Frontal cortex (tissue), 4 donors: ENCODE measurements around the gene MRPL43. TPM values are rescaled to one million over a fixed set of nuclear protein-coding genes. Genes with fewer than 3 reads are reported as not detected.
"Not testable (repeated sequence)": the region's sequence is repeated elsewhere in the genome, so short reads cannot be mapped to it uniquely, and the experiment has no call there.

Experiments
- DNase-seq, 2 donors: peaks; one replicate each; pipeline ENCODE4 v3.0.0; 2012; ENCODE audit warnings: low spot score in 2 of 2
- FAIRE-seq: peaks from 2 replicates; lab custom pipeline; 2012; peaks lifted over from hg19 to GRCh38; lab: Jason Lieb, UNC
- total RNA-seq: library from RNA; depleted of rRNA; stranded (reverse); fragments of >200 nt; gene quantifications from one replicate; pipeline ENCODE4 v1.2.3, GENCODE V29; 2014
- donor health status: control.
- donor health status: control.
- donor health status: control.

The MRPL43 gene
- total RNA-seq = 35.5 TPM

DNA sequence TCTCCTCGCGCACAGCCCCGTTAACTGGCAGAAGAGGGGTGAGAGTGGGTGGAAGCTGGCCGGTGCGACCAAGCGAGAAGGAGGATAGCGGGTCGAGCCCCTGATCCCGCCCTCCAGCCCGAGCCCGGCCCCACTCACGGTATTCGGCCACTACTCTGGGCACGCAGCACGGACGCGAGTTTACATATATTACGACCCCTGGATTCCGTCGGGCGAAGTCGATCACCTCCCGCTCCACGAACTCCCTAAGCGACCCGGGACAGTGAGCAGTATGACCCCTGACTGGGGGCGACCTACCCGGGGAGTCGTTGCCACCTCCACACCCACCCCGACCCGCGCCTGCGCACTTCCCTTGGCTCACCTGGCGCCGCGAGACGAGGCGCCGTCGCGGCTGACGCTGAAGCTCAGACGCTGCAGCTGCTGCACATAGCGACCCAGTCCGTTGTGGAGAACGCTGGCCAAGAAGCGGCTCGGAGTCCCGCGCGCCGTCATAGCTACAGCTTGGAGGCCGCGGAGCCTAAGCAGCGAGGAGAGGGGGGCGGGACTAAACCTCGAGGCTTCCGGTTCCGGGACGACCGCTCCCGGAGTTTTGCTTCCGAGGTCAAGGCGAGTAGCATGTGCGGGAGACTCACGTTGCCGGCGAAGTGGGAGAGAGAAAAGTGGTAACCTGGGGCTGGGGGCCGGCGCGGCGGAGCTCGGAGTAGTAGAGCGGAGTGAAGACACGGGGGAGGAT, at the start of gene MRPL43, which contains the start of gene TWNK:
Gene MRPL43 (minus strand): TSS at position 546 of the 733 bp plus-strand sequence. CDS start 54 bp downstream, at position 492.
Gene TWNK (plus strand): TSS at position 592 of the 733 bp plus-strand sequence. CDS start 668 bp downstream, outside the sequence.
- FAIRE-seq (no peak), DNase-seq (peak; percentile 85 to 94)

DNA sequence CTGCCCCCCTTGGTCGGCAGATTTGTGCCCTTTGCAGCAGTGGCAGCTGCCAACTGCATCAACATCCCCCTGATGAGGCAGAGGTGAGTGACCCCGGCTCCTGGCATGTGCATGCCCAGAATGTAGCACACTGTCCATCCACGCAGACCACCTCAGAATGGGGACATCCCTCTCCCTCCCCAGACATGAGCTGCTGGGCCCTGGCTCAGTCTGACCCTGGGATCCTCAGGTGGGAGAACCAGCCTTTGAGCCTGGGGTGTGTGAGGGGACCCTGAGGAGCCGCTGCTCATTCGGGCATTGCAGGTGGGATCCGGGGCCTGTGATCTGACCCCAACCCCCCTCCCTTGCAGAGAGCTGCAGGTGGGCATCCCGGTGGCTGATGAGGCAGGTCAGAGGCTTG, 49.4 kb upstream of the MRPL43 start:
- FAIRE-seq (no peak), DNase-seq (no peak)

DNA sequence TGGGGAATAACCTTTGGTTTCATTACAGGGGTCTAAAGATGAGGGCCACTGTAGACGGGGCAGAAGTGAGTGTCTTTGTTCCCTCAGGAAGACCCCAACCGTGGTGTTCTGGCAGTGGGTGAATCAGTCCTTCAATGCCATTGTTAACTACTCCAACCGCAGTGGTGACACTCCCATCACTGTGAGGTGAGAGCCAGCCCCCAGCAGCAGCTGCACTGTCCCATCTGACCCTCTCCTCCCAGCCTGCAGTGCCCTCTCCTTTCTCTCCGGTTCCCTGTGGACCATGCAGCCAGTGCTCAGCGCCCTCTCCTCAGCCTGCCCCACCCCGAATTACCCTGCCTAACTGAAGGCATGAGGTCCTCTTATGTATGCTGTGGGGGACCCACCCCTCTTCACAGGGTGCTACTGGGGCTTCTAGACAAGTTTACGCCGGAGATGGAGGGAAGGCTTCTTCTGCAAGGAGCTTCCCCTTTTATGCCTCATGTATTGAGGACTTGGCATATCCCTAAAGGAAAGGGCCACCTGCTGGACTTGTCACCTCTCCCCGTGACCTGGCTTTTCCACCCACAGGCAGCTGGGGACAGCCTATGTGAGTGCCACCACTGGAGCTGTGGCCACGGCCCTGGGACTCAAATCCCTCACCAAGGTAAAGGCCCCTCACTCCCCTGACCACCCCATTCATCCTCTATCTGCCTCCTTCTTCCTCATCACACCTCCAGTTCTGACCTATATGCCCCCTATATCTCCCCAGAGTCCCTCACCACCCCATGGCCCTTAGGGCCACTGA, 48.8 kb upstream of the MRPL43 start:
- DNase-seq (no peak), FAIRE-seq (no peak)

DNA sequence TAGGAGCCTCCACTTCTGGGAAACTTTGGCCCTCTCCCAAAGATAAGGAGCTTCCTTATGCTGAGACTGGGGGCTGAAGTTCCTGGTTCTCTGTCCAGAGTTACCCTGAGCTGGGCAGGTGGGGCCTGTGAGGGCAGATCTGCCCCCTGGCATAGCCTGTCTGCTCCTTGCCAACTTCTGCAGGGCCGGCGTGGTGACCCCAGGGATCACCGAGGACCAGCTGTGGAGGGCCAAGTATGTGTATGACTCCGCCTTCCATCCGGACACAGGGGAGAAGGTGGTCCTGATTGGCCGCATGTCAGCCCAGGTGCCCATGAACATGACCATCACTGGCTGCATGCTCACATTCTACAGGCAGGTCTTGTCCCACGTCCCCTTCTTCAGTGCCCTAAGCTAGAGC, 48.0 kb upstream of the MRPL43 start:
- DNase-seq (no peak), FAIRE-seq (no peak)

DNA sequence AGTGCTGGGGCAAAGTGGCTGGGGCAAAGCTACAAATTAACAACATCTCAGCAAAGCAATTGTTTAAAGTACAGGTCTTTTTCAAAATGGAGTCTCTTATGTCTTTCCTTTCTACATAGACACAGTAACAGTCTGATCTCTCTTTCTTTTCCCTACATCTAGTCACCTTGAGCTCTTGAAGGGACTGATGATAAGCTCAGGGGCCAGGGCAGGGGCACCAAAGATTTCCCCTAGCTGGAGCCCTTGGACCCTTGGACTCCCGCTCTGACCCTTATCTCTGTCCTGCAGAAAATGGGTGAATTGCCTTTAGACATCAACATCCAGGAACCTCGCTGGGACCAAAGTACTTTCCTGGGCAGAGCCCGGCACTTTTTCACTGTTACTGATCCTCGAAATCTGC, 47.1 kb upstream of the MRPL43 start:
- FAIRE-seq, DNase-seq: not testable (repeated sequence)

DNA sequence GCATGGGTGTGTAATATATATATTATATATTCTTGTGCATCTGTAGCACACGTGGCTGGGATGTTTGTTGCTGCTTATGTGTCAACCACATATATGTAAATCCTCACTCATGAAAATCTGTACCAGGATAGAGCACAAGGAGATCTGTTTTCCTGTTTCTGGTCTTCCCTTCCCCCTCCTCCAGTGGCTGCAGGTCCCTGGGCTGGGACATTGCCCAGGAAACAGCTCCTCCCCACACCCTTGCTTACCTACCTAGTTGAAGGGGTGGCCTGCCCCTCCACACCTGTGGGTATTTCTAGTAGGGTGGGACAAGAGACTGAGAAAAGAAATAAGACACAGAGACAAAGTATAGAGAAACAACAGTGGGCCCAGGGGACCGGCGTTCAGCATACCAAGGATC, 46.0 kb upstream of the MRPL43 start:
- FAIRE-seq (no peak), DNase-seq (no peak)

DNA sequence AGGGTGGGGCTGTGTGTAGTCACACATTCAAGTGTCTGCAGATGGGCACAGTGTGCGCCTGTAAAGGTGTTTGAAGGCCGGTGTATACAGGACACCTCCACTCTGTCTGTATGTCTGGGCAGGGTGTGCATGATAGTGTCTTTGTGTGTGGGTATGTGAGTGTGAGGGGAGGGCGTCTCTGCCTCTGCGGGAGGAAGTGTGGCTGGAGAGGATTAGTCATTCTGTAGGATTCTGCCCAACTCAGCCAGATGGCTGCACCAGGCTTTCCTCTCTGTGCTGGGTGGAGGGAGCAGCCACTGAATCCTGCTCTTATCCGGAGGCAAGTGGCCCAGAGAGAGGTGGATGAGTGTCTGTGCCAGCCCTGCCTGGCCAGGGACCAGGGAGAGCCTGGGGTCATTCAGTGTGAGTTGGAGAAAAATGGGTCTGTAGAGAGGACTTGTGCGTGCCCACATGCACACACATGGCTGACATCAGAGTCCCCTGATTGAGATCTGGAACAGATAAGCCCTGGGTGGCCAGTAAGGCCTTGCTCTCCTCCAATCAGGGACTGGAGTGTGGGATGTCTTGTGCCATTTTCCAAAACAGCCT, 45.4 kb upstream of the MRPL43 start:
- FAIRE-seq = no peak
- DNase-seq = peak in 1 of 2 donors; percentile 72

DNA sequence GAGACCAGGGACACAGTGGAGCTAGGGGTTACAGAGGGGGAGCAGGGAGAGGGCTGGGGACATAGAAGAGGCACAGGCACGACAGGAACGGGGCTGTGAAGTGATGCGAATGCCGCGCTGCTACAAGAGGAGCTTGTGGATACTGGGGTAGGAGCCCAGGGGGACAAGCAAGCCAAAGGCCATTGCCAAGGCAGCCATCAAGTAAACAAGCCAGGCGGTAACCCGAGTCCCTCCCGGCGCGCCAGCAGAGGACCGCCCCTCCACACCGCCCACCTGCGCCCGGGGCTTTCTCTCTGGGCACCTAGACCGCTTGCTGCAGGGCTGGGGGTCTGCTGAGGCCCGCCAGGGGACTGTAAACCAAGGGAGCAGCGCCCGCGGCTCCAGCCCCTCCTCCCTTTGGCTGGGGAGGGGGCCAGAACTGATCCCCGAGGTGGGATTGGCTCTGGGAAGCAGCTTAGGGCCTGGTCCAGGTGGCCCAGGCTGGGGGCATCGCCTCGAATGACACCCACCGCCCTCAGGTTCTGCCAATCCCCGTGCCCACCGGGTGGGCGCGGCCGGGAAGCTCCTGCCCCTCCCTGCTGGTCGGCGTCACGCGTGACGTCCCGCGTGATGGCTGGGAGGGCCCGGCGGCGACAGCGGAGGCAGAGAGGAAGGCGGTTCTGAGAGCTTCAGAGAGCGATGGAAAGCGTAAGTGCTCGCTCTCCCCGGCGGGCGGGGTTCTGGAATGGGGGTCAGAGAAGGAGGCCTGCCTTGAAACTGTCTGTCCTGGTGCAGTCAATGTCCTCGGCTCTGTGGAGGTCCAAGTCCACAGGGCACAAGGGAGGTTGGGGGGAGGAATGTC, 44.7 kb upstream of the MRPL43 start:
- DNase-seq = peak; percentile 78
- FAIRE-seq = no peak

DNA sequence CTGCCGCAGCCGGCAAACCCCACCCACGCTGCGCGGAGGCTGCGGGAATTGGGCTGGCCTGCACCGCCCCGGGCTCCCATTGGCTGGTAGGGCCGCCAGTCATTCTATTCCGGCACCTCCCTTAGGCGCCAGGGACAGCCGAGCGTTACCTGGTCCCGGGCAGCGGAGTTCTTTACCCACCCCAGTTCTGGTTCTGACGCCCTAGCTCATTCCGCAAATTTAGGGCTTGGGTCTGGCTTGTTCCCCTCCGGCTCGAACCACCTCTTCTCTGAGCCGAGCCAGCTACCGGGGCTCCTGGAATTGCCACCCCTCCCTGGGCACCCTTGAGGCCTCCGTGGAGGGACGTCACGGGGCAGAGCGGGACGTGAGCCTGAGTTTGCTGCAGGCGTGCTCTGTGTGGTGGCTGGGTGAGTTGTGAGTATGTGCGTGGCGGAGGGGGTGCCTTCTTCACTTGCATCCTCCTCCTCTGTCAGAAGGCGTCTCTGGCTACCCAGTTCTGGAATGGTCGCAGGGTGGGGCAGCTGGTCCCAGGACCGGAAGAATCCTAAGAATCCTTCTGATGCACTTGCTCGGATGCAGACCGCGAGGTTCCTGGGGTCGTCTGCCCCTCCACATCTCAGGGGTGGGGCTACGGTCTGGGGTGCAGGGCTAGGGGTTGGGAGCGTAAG, 44.0 kb upstream of the MRPL43 start, which contains the start of the genes PDZD7 and SFXN3:
Gene PDZD7 (minus strand): TSS at position 2 of the 668 bp plus-strand sequence. CDS start 910 bp downstream, outside the sequence.
Gene SFXN3 (plus strand): TSS at position 107 of the 668 bp plus-strand sequence. CDS start 3,461 bp downstream, outside the sequence.
- DNase-seq = peak; percentile 95 to 97
- no peak for FAIRE-seq

DNA sequence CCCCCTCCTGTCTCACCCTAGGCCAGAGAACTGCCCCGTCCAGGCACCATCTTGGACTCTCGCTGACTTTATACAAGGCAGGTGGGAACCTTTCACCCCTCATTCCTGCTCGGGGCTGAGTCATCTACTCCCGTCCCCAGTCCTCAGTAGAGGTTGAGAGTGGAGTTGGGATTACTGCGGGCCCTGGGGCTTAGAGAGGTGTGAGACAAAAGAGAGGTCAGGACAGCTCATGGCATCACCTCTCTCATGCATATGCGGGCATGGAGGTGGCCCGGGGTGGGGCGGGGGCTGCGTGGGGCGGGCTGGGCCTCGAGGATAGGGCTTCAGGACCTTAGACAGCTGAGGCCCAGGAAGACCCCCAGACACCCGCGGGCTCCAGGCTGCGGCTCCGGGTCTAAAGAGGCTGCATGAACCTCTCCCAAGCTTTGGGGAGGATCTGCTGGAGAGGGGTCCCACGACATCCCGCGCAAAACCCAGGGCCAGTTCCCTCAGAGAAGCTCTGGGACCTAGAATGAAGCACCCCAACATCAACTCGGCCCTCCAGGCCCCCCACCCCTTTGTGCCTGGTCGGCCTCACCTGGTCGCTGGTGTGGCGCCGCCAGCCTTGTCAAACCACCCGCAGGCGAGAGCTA, 43.3 kb upstream of the MRPL43 start:
- DNase-seq (no peak), FAIRE-seq (no peak)

DNA sequence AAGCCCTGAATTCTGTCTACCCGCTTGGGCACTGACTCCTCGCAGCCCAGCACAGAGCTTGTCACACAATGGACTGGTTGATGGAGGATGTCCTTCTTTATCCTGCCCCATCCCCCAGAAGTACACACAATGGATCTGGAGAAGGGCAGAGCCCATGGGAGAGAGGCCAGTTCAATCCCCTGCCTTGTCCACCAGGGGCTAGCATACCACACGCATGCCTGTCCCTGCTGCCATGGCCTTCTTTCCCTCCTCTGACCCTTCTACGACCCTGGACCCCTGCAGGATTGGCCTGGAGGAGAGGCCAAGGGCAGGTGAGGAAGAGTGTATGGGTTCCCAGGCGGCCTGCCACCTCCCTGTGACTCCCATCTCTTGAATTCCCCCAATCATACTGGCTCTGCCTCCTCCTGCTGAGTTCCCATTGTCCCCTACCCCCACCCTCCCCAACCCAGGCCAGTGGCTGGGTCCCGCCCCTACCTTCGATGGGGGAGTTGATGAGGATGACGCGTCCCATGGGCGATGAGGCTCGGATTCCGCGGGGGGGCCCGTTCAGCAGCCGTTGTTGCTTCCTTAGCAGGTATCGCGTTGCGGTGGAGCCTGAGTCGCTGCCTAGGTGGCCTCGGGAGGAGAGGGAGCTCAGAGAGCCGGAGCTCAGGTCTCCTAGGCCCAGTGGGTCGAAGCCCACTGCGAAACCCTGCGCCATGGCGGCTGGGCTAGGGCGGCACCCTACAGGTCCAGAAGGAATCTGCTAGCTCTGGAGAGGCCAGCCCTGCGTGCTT, 42.4 kb upstream of the MRPL43 start:
- DNase-seq (no peak), FAIRE-seq (no peak)

DNA sequence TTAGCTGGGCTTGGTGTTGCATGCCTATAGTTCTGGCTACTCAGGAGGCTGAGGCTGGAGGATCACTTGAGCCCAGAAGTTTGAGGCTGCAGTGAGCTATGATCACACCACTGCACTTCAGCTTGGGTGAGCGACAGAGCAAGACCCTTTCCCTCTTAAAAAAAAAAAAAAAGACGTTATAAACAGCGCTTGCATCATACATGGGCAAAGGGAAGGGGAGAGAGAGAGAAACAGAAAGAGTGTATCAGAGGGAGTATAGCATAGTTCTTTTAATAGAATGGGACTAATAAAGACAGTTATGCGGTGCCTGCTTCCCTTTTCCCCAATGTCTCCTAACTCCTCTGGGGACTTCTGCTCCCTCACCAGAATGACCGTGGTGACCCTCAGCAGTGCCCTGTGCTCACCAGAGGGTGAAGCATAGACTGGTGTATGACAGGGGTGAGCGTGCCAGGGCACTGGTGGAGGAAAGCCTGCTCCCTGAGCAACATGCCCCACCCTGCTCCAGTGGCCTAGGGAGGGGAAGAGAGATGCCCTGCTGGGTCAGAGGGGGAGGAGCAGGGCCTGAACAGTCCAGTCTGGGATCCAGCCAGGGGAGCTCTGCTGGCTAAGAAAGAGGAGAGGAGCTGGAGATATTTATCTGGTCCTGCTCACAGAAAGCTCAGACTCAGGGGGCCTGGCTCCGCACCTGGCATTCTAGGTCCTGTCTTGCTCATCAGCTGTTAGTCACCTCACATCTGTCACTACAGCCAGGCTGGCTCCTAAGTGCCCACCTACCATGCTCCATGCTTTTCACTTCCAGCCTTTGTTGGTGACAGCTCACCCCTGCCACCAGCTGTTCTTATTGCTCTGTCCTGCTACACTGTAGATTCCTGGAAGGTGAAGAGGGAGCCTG, 41.4 kb upstream of the MRPL43 start:
- FAIRE-seq = no peak

DNA sequence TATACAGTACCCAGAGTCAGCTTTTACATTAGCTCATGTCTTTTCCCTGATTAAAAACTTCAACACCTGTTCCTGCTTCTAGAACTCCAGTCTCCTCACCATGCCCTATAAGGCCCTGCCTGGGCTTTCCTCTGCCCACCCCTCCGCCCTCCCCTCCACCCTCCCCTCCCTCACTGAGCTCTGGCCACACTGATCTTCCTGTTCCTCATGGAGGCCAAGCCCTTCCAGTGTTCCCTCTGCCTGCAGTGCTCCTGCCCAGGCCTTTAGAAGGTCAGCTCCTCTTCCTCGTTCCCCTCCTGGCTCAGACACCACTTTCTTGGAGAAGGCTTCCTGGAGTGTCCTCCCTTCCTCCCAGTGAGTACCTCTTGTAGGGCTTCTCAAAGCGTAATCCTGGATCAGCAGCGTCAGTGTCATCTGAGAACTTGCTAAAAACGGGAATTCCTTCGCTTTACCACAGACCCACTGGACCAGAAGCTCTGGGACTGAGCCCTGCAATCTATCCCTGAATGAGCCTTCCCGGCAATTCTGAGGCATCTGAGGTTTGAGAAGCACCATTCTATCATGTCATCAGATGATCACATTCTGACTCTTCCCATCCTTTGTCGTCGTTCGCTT, 39.9 kb upstream of the MRPL43 start:
- FAIRE-seq (no peak), DNase-seq (no peak)

More for the DNA sequence above, 41.4 kb upstream of the MRPL43 start:
- DNase-seq = no peak

DNA sequence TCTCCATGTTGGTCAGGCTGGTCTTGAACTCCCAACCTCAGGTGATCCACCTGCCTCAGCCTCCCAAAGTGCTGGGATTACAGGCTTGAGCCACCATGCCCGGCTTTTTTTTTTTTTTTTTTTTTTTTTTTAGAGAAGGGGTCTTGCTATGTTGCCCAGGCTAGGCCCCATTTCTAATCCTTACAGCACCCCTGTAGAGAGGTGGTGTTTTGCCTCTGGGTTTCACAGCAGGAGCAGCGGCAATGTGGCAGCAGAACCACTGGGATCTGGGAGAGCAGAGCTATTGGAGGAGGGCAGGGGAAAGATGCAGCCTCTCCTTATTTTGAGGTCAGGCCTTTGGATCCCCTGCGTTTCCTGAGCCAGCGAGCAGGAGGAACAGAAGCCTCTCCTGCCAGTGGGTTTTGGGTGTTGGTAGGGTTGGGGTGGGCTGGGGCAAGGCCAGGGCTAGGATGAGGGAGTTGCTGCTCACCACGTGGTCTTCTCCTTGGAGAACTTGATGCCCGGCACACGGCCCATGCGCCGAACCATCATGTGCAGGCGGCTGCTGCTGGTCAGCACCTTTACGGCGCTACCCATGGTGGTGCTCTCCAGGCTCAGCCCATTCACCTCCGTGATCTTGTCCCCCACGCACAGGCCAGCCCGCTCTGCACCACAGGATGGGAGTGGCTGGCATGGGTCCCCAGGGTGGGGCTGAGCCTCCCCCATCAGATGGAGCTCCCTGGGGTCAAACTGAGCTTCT, 35.8 kb upstream of the MRPL43 start:
- no peak for FAIRE-seq
- DNase-seq = no peak

DNA sequence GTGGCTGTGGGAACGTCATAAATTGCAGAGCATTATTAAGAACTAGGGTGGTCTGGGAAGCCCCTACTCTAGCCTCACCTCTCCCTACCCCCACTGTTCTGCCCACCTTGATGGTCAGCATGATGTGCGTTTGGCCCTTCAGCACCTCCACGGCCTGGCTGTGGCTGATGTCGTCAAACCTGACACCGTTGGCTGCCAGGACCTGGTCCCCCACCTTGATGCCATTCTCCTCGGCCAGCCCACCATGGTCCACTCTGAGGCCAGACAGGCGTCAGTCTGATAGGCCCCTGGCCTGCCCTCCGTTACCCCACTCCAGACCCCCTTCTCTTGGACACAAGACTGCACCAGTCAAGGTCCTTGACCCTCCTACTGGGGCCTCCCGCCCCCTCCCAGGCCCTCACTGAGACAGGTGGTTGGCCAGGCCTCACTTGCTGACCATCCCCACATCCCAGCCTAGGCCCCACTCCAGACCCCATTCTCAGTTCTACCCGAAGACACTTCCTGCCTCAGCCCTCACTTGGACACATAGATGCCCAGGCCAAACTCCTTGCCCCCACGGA, 34.5 kb upstream of the MRPL43 start:
- DNase-seq (no peak), FAIRE-seq (no peak)
